Measurements from ENCODE around the gene THAP4.
"Not testable (repeated sequence)": the region's sequence is repeated elsewhere in the genome, so short reads cannot be mapped to it uniquely, and the experiment has no call there.

The THAP4 gene

DNA sequence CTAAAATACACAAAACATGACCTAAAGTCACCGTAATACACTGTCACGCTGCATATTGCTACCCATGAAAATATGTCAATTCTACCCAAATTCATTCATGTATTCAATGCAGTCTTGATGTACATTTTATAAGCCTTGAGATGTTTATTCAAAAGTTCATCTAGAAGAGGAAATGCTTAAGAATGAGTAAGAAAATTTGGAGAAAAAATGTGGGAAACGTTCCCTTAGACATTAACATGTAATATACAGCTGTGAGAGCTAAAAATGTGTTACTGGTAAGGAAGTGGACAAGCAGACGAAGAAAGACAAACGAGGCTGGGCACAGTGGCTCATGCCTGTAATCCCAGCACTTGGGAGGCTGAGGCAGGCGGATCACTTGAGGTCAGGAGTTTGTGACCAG lies 37.3 kb downstream of the THAP4 start:
- no peak overlapping the region for H3K4me3 ChIP-seq (ENCODE audit: low read length)
- H3K9me3 ChIP-seq (ENCODE audit: control insufficient read depth, low read length) = no peaks in the 10 kb centered on the region
- no peak overlapping the region for H3K9ac ChIP-seq (ENCODE audit: low read length)
- no peaks in the 10 kb centered on the region for H3K36me3 ChIP-seq (ENCODE audit: control insufficient read depth, insufficient read depth, low read length)
- H3K4me1 ChIP-seq (ENCODE audit: control insufficient read depth, insufficient read depth, low read length) = no peaks in the 10 kb centered on the region
- no peaks in the 10 kb centered on the region for H3K27me3 ChIP-seq (ENCODE audit: control insufficient read depth, insufficient read depth, low read length)

- H3K36me3 ChIP-seq (ENCODE audit: control insufficient read depth, insufficient read depth, low read length) = no peaks in the 10 kb centered on the region
- no peaks in the 10 kb centered on the region for H3K9me3 ChIP-seq (ENCODE audit: control insufficient read depth, low read length)
These were observed 38.5 kb downstream of the THAP4 start for GRCh38 chr2:241598487-241598886.

DNA sequence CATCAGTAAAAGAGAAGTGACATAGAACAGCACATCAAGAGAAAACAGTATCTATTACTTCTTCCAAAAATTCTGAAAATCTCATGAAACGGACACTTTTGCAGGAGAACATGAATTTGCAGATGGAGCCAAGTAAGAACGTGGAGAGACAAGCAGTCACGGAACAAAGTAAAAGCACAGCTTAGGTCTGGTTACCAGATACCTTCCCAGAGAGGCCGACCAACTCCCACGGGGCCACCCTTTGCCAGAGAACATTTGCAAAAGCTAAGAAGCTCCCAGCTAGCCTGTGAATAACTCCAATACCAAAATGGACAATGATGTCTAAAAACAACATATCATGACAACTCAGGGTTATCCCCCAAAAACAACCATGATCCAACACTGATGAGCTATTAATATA lies 38.9 kb downstream of the THAP4 start:
- Histone ChIP-seq H3K36me3 (ENCODE audit: control insufficient read depth, insufficient read depth, low read length) (no peaks in the 10 kb centered on the region), H3K9me3 (ENCODE audit: control insufficient read depth, low read length) (no peaks in the 10 kb centered on the region), H3K27me3 (ENCODE audit: control insufficient read depth, insufficient read depth, low read length) (no peaks in the 10 kb centered on the region)

More at GRCh38 chr2:241598487-241598886, 38.5 kb downstream of the THAP4 start:
- Histone ChIP-seq H3K4me1 (ENCODE audit: control insufficient read depth, insufficient read depth, low read length) (no peaks in the 10 kb centered on the region), H3K27me3 (ENCODE audit: control insufficient read depth, insufficient read depth, low read length) (no peaks in the 10 kb centered on the region), H3K4me3 (ENCODE audit: low read length) (no peak overlapping the region), H3K9ac (ENCODE audit: low read length) (no peak overlapping the region)

GRCh38 chr2:241597561-241597960 lies 39.4 kb downstream of the THAP4 start:
- H3K9me3 ChIP-seq (ENCODE audit: control insufficient read depth, low read length) = no peaks in the 10 kb centered on the region
- H3K36me3 ChIP-seq (ENCODE audit: control insufficient read depth, insufficient read depth, low read length) = no peaks in the 10 kb centered on the region
- no peaks in the 10 kb centered on the region for H3K27me3 ChIP-seq (ENCODE audit: control insufficient read depth, insufficient read depth, low read length)

More for the DNA sequence above, 38.9 kb downstream of the THAP4 start:
- no peak overlapping the region for H3K9ac ChIP-seq (ENCODE audit: low read length)
- H3K4me1 ChIP-seq (ENCODE audit: control insufficient read depth, insufficient read depth, low read length) = no peaks in the 10 kb centered on the region
- no peak overlapping the region for H3K4me3 ChIP-seq (ENCODE audit: low read length)

DNA sequence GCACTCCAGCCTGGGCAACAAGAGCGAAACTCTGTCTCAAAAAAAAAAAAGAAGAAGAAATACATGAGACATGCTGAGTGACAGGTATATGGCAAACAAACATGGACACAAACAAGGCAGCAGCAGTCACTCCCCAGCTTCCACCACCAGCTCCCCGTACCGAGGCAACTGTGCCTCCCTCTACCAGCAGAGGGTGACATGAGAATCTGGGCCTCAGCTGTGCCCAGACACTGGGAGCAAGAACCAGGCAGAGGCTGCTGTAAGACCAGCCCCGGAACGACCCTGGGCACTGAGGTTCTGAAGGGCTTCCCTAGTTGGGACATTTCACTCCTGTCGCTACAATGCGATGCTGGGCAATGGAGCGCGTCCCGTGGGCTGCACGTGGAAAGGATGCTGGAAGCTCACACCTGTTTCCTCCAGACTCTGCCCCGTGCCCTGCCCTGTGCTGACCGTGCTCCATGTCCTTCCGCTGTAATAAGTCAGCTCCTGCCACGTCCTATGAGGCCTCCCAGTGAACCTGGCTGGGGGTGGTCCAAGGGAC lies 41.3 kb downstream of the THAP4 start:
- Histone ChIP-seq H3K9ac (ENCODE audit: low read length) (no peak overlapping the region), H3K9me3 (ENCODE audit: control insufficient read depth, low read length) (no peaks in the 10 kb centered on the region), H3K4me1 (ENCODE audit: control insufficient read depth, insufficient read depth, low read length) (no peaks in the 10 kb centered on the region), H3K27me3 (ENCODE audit: control insufficient read depth, insufficient read depth, low read length) (no peaks in the 10 kb centered on the region), H3K36me3 (ENCODE audit: control insufficient read depth, insufficient read depth, low read length) (no peaks in the 10 kb centered on the region), H3K4me3 (ENCODE audit: low read length) (no peak overlapping the region)

More at GRCh38 chr2:241597561-241597960, 39.4 kb downstream of the THAP4 start:
- Histone ChIP-seq H3K4me3 (ENCODE audit: low read length) (no peak overlapping the region), H3K9ac (ENCODE audit: low read length) (no peak overlapping the region), H3K4me1 (ENCODE audit: control insufficient read depth, insufficient read depth, low read length) (no peaks in the 10 kb centered on the region)

DNA sequence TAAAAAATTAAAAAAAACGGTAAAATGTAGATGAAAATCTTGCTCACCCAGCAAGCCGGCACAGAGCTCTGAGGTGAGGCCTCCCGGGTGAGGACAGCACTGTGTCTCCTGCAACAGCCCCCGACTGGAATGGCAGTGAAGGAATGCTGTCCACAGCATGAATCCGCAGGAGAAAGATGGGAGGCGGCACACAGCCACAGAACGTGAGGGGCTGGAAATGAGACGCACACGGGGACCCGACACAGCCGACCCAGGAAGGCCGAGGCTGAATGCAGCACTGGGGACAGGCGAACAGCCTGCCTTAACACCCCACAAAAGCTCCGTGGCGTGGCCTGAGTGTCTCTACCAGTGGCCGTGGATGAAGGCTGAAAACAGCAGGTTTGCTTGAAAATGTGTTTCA lies 43.7 kb downstream of the THAP4 start:
- no peaks in the 10 kb centered on the region for H3K27me3 ChIP-seq (ENCODE audit: control insufficient read depth, insufficient read depth, low read length)
- no peaks in the 10 kb centered on the region for H3K36me3 ChIP-seq (ENCODE audit: control insufficient read depth, insufficient read depth, low read length)
- H3K9me3 ChIP-seq (ENCODE audit: control insufficient read depth, low read length) = no peaks in the 10 kb centered on the region
- no peak overlapping the region for H3K4me3 ChIP-seq (ENCODE audit: low read length)
- H3K4me1 ChIP-seq (ENCODE audit: control insufficient read depth, insufficient read depth, low read length) = no peaks in the 10 kb centered on the region
- H3K9ac ChIP-seq (ENCODE audit: low read length) = no peak overlapping the region

- Histone ChIP-seq H3K36me3 (ENCODE audit: control insufficient read depth, insufficient read depth, low read length) (no peaks in the 10 kb centered on the region), H3K4me1 (ENCODE audit: control insufficient read depth, insufficient read depth, low read length) (no peaks in the 10 kb centered on the region), H3K9me3 (ENCODE audit: control insufficient read depth, low read length) (peaks cover under 1% of the 10 kb centered on the region), H3K9ac (ENCODE audit: low read length) (no peak overlapping the region), H3K27me3 (ENCODE audit: control insufficient read depth, insufficient read depth, low read length) (no peaks in the 10 kb centered on the region), H3K4me3 (ENCODE audit: low read length) (no peak overlapping the region)
These were observed 44.7 kb downstream of the THAP4 start for GRCh38 chr2:241592126-241592845.

GRCh38 chr2:241590496-241591455 lies 46.2 kb downstream of the THAP4 start:
- H3K4me1 ChIP-seq (ENCODE audit: control insufficient read depth, insufficient read depth, low read length); H3K27me3 ChIP-seq (ENCODE audit: control insufficient read depth, insufficient read depth, low read length); H3K9ac ChIP-seq (ENCODE audit: low read length); H3K9me3 ChIP-seq (ENCODE audit: control insufficient read depth, low read length); H3K36me3 ChIP-seq (ENCODE audit: control insufficient read depth, insufficient read depth, low read length); H3K4me3 ChIP-seq (ENCODE audit: low read length): not testable (repeated sequence)

DNA sequence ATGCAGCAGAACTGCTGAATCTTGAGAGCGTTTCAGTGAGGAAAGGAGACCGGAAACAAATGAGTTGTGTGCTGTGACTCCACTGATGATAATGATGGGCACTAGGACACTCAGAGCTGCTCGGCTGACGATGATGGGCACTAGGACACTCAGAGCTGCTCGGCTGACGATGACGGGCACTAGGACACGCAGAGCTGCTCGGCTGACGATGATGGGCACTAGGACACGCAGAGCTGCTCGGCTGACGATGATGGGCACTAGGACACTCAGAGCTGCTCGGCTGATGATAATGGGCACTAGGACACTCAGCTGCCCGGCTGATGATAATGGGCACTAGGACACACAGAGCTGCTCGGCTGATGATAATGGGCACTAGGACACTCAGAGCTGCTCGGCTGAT lies 47.1 kb downstream of the THAP4 start:
- H3K9me3 ChIP-seq (ENCODE audit: control insufficient read depth, low read length); H3K27me3 ChIP-seq (ENCODE audit: control insufficient read depth, insufficient read depth, low read length); H3K4me1 ChIP-seq (ENCODE audit: control insufficient read depth, insufficient read depth, low read length); H3K4me3 ChIP-seq (ENCODE audit: low read length); H3K36me3 ChIP-seq (ENCODE audit: control insufficient read depth, insufficient read depth, low read length); H3K9ac ChIP-seq (ENCODE audit: low read length): not testable (repeated sequence)

DNA sequence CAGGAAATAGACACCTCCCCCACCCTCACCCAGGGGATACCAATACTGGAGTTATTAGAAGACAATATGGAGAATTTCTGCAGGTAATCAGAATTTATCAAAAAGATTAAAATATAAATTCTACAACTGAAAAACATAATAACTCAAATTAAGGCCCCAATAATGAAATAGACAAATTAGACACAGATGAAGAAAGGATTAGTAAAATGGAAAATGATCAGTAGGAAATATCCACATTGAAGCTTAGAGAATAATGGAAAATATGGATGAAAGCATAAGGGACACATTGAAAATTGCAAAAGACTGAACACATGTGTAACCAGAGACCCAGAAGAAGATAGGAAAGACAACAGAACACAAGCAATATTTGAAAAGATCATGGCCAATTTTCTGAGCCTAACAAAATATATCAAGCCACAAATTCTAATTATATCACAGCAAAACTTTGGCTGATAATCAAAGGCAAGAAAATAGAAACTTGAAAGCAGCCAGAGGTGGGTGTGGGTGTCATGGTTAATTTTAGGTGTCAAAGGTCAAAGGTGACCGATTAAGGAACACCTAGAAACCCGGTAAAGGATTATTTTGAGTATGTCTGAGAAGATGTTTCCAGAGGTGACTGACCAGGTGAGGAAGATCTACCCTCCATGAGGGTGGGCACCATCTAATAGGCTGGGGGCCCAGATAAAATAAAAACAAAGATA lies 50.2 kb downstream of the THAP4 start:
- Histone ChIP-seq H3K27me3 (ENCODE audit: control insufficient read depth, insufficient read depth, low read length) (no peaks in the 10 kb centered on the region), H3K36me3 (ENCODE audit: control insufficient read depth, insufficient read depth, low read length) (peaks cover 8% of the 10 kb centered on the region), H3K4me1 (ENCODE audit: control insufficient read depth, insufficient read depth, low read length) (no peaks in the 10 kb centered on the region), H3K9me3 (ENCODE audit: control insufficient read depth, low read length) (peaks cover 10% of the 10 kb centered on the region), H3K4me3 (ENCODE audit: low read length) (no peak overlapping the region), H3K9ac (ENCODE audit: low read length) (no peak overlapping the region)

DNA sequence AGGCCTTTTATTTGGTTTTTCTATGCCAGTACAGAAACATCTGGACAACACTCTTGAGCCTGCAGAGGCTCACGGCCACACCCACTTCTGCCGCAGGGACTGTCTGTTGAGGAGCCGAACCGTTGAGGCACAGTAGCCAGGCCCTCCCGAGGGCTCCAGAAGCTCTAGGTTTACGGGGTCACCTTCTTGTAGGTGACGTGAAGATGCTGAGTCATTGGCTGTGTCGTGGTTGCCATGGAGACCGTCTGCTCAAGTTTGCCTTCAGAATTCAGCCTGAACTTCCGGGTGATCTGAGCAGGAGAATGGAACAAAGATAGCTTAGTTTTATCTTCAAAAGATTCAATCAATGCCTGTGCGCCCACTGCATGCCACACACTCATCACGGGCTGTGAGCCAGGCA lies 52.5 kb downstream of the THAP4 start:
- H3K4me3 ChIP-seq (ENCODE audit: low read length) = no peak overlapping the region
- H3K36me3 ChIP-seq (ENCODE audit: control insufficient read depth, insufficient read depth, low read length) = peaks cover 8% of the 10 kb centered on the region
- H3K9me3 ChIP-seq (ENCODE audit: control insufficient read depth, low read length) = peaks cover 10% of the 10 kb centered on the region
- H3K9ac ChIP-seq (ENCODE audit: low read length) = no peak overlapping the region
- no peaks in the 10 kb centered on the region for H3K4me1 ChIP-seq (ENCODE audit: control insufficient read depth, insufficient read depth, low read length)
- no peaks in the 10 kb centered on the region for H3K27me3 ChIP-seq (ENCODE audit: control insufficient read depth, insufficient read depth, low read length)

Measured in mucosa of stomach (tissue), 1 donor.